ENCODE results near the gene GUSB.

Gene GUSB

GRCh38 chr7:65927489-65928448 is 54.2 kb downstream of the GUSB start:
- DNase-seq = no peak

- no peak for DNase-seq
Measured at GRCh38 chr7:65926588-65926987, 55.4 kb downstream of the GUSB start.

- DNase-seq = no peak
Measured at GRCh38 chr7:65925040-65925439, 57.0 kb downstream of the GUSB start.

GRCh38 chr7:65924193-65924592 is 57.8 kb downstream of the GUSB start:
- DNase-seq = no peak

GRCh38 chr7:65923316-65923715 is 58.7 kb downstream of the GUSB start:
- DNase-seq = no peak

GRCh38 chr7:65915921-65916657 is 65.9 kb downstream of the GUSB start:
- DNase-seq = no peak

GRCh38 chr7:65912237-65912636 is 69.8 kb downstream of the GUSB start:
- no peak for DNase-seq
